HG03442 (cell line): ENCODE measurements around the gene FCMR.
"Not testable (repeated sequence)": the region's sequence is repeated elsewhere in the genome, so short reads cannot be mapped to it uniquely, and the experiment has no call there.

Experiments
- ATAC-seq: cut with Tn5 transposase; IDR thresholded peaks from one replicate; pipeline ENCODE4 v1.9.1; 2021; ENCODE audit warnings: mild to moderate bottlenecking, moderate library complexity; ENCODE audit not compliant: unreplicated experiment

The FCMR gene

DNA sequence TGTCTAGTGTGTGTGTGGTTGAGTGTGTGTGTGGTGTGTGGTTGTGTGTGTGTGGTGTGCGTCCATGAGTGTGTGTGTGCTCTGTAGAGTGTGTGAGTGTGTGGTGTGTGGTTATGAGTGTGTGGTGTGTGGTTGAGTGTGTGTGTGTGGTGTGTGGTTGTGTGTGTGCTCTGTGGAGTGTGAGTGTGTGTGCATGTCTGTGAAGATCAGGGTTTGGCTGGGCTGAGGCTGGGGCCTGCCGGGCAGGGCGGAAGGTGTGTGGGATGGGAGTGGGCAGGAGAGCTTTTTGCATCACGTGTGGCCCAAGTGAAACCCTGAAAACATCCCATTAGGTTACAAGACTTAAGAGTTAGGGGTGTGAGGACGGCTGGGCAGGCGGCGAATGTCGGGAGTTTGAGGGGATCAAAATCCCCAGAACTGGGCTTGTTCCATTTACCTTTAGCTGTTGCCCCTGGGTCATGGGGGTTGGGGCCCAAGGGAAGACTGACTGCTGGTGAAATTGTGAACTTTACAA lies 2.9 kb upstream of the FCMR start:
- peak; percentile 16 for ATAC-seq

DNA sequence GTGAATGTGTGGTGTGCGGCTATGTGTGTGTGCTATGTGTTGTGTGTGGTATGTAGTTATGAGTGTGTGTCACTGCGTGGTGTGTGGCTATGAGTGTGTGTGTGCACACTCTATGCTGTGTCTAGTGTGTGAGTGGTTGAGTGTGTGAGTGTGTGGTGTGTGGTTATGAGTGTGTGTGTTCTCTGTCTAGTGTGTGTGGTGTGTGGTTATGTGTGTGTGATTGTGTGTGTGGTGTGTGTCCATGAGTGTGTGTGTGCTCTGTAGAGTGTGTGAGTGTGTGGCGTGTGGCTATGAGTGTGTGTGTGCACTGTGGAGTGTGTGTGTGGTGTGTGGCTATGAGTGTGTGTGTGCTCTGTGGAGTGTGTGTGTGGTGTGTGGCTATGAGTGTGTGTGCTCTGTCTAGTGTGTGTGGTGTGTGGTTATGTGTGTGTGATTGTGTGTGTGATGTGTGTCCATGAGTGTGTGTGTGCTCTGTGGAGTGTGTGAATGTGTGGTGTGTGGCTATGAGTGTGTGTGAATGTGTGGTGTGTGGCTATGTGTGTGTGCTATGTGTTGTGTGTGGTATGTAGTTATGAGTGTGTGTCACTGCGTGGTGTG lies 2.3 kb upstream of the FCMR start:
- not testable (repeated sequence) for ATAC-seq

DNA sequence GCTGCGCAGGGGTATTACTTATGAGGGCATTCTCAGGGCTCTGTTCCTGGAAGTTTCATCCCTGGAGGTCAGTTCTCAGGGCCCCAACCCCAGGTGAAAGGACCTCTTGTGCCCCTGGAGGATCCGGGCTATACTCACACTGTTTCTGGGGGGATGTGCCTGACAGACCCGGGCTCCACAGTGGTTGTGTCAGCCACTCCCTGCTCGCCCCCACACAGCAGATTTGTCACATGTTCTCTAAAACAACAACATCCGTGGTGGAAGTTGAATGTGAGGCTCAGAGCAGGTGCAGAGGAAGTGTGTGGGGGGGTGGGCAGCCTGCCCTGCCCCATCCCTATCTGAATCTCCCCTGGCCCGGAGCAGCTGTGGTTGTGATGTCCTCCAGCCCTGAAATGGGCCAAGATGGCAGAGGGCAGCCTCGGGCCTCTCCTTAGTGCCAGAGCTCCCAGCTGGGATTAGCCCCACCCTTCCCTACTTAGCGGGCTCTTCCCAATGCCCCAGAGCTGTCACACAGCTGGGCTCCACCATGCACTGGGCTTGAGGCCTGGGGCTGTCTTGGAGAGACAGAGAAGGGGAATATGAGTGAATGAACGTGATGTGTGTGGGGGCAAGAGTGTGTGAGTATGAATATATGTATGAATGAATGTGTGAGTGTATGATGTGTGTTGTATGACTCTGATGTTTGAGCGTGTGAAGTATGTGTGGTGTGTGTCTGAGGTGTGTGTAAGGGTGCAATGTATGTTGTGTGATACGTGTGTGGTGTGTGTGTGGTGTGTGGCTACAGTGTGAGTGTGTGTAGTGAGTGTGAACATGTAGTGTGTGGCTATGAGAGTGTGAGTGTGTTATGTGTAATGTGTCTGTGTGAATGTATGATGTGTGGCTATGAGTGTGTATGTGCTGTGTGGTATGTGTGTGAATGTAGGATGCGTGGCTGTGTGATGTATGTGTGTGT lies 1.5 kb upstream of the FCMR start:
- peak; percentile 45 for ATAC-seq

DNA sequence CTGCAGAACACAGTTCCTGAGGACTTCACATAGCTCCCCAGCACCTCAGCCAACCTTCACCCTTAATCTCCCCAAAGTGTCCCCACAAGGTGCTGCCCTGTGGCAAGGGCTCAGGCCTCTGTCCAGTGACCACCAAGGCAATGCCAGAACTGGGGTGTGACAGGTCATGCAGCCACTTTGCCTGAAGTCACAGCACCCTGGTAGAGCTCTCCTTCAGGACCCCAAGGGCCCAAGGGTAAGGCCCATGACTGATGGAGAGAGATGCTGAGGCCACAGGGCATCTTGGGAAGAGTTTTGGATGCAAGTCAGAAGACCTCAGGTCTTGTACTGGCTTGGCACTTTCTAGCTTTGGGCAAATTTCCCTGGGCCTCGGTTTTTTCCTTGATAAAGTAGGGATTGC lies 783 bp upstream of the FCMR start:
- no peak for ATAC-seq

DNA sequence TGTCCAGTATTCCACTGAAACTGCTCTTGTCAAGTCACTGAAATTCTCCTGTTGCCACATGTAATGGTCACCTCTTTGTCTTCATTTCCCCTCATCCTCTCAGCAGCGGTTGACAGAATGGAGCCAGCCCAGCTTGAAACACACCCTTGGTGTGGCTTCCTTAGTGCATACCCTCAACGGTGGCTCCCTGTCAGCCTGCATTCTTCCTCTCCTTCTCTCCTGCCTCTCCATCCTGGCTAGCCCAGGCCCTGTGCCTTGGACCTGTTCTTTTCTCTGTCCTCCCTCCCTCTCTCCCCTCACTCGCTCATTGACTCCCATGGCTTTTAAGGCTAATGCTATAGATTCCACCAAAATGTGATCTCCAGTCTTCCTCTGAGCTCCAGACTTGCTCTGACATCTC lies 3.7 kb downstream of the FCMR start:
- ATAC-seq = no peak

DNA sequence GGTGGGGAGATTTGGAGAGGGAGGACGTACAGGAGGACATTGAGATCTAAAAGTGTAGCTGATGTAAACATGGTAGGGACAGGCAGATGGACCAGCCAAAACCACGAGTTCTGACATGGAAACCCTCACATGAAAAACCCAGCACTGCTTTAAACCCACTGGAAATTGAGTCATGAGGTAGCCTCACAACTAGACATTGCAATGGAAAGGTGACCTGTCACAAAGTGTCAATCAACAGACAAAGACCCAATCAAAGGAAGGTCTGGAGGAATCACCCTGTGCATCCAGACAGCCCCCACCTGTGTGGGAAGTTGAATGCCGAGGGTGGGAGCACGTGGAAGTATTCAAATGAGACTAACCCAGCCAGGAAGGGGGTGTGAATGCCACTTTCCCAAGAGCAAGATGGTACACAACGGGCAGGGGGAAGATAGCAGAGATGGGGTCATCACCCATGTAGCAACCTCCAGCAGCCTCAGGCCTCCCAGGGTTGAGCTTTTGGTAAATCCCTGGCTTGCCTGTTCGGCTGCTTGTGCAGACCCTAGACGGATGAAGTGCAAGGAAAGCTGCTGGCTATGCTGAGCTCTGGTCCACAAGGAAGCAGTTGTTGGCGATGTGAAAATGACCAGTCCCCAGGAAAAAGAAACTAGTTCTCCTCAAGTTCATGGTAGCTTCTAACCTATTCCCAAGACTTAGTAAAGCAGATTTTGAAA lies 5.6 kb downstream of the FCMR start:
- no peak for ATAC-seq

DNA sequence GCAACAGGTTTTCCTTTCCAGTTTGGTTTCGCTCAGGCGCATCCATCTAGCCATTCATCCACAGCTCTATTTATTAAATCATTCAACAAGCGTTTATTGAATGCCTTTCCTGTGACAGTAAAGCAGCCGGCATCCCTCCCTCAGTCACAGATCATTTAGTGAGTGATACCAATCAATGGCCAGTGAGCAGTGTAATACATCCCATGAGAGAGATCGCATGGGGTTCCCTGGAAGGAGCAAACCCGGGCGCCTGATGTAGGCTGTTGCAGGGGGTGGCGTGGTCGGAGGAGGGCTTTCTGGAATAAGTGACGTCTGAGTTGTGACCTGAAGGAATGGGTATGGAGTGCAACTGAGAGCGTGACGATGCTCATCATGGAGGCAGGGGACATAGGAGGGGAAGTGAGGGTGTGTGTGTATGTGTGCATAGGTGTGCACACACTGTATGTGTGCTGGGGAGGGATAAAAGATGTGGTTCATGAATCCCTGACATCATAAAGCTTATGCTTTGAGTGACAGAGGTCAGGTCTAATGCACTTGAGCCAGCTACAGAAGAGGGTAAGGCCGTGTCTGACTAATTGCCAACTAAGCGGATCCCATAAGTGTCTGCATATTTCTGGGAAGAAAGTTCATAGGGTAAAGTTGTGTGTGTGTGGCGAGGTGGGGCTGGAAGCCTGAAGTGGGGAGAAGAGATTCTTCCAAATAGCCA lies 6.6 kb downstream of the FCMR start:
- no peak for ATAC-seq

DNA sequence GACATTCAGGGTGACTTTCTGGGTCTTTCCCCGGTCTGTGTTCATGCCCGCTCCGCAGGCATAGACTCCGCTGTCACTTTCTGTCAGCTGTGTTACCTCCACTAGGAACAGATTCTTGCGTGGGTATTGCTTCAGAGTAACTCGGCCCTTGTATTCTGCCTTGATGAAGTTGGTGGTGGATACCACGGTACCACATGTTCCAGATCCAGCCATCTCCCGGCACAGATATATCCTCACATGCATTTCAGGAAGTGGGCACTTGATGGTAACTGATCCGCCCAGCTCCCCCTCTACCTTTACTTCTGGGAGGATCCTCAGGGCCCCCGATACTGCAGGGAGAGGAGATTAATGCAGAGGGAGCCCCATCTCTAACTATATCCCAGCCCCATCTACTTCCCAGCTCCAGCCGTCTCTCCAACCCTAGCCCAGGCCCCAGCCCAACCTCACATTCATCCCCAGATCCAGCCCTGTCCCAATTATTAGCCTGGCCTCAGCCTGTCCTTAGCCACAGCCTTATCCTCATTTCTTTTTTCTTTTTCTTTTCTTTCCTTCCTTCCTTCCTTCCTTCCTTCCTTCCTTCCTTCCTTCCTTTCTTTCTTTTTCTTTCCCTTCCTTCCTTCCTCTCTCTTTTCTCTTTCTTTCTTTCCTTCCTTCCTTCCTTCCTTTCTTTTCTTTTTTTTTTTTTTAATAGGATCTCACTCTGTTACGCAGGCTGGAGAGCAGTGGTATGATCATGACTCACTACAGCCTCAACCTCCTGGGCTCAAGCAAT lies 7.8 kb downstream of the FCMR start:
- ATAC-seq = no peak

DNA sequence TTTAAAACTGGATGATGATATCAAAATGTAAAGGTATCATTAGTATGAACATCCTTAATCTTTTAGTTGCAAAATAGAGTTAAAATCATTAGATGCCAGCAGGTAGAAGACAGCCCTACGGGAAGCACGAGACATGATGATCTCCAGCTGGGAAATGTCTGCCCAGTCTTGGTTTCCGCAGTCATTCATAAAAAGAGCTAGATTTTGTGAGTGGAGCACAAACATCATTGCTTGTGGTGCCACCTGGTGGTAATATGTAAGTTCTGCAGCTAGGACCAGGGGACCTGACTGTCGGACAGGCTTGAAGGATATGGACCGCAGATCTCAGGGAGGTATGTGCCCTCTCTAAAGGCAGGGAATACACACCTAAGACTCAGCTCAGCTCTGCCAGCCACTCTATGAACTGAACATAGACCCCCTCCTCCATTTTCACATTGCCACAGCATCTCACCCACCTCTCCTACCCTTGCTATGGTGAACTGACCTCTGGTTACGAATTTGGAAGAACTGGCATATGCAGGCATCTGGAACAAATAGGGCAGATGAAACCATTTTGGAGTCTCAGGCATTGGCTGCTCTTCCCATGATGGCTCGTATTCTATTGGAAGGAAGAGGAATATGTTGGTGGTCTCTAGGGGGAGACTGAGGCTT lies 9.2 kb downstream of the FCMR start:
- ATAC-seq = no peak

DNA sequence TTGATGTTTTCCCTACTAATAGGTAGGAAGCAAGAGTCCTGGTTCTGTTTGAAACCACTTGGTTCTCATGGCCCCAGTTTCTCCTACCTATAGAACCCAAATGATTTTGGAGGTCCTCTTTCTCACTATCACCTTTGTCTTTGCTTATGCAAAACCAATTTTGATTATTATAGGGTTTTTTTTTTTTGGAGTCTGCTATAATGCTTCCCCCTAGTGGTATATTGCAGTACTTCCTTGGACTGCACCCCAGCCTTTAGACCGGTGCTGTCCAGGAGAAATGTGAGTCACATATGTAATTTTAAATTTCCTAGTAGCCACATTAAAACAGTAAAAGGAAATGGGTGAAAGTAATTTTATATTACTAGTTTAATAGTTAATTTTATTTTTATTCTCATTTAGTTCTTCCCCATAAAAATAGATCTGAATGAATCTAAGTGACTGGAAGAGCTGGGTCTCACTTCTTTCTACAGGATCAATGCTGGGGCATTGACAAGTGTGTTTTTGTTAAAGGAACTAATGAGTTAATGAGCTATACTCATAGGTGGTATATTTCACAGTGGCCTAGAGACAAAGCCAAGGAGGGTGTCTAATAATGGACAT lies 10.6 kb downstream of the FCMR start:
- ATAC-seq = no peak

DNA sequence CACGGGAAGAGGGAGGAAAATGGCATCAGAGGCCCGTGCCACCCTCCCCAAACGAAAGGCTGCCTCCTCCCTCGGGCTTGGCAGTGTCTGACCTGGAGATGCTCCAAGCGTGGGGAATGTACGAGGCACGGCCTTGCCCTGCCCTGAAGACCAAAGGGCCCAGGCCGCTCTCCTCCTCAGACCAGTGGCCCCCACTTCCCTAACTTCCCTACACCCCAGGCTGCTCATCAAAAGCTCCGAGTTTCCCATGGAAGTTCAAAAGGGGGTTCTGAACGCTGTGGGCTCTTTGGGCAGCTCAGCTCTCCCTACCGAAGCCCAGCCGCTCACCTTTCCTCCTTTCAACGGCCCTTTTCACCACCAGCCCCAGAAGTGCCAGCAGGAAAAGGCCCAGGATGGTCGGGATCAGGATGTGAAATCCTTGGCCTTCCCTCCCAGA lies 11.8 kb downstream of the FCMR start:
- no peak for ATAC-seq

DNA sequence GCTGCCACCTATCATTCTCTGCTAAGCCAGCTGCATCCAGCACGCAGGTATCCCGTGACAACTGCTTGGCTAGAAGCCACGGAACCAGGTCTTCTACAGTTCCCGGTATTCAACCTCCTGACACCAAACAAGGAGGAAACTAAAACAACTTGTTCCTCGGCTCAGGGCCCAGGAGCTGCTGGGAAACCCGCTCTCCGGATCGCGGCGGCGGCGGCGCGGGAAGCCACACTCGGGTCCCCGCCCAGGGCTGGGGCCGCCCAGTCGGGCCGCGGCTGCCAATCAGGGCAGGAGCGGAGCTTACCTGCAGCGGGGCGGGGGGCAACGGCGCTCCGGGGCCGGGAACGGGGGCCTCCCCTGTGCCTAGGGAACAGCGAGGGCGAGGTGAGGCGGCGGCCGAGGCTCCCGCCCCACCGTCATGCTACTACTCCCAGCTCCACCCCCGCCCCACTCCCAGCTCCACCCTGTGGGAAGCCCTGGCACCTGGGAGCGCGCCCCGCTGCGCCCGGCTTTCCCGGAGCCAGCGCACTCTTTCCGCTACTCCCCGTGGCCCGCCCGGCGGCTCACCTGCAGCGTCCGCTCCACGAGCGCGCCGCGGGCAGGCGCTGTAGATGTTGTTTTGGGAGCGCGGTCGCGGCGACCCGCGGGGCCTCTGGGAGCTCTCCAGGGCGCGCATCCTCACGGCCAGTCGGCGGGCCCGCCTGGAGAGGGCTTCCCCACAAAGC lies 12.4 kb downstream of the FCMR start:
- no peak for ATAC-seq

DNA sequence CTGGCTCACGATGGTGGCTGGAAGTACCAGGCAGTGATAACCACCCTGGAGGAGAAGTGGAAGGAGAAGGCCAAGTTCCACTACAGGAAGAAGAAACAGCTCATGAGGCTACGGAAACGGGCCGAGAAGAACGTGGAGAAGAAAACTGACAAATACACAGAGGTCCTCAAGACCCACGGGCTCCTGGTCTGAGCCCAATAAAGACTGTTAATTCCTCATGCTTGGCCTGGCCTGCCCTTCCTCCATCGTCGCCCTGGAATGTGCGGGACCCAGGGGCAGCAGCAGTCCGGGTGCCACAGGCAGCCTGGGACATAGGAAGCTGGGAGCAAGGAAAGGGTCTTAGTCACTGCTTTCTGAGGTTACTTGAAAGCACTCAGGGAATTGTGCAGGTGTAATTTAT lies 13.7 kb downstream of the FCMR start:
- no peak for ATAC-seq

DNA sequence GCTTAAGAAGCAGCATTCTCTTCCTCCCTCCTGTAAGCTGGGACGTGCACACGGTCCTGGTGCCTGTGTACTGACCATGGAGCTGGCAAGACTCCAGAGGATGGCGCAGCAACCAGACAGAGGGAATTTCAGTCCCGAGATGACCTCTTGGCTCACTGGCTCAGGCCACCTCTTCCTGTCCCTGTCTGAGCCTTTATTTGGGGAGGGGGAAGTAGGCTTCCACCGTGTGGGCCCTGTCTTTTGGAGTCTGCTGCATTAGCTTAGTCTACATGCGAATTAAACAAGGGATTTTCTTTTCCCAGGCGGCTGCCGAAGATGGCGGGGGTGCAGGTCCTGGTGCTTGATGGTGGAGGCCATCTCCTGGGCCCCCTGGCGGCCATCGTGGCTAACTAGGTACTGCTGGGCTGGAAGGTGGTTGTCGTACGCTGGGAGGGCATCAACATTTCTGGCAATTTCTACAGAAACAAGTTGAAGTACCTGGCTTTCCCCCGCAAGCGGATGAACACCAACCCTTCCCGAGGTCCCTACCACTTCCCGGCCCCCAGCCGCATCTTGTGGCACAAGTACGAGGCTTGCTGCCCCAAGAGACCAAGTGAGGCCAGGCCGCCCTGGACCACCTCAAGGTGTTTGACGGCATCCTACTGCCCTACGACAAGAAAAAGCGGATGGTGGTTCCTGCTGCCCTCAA lies 14.3 kb downstream of the FCMR start:
- no peak for ATAC-seq

DNA sequence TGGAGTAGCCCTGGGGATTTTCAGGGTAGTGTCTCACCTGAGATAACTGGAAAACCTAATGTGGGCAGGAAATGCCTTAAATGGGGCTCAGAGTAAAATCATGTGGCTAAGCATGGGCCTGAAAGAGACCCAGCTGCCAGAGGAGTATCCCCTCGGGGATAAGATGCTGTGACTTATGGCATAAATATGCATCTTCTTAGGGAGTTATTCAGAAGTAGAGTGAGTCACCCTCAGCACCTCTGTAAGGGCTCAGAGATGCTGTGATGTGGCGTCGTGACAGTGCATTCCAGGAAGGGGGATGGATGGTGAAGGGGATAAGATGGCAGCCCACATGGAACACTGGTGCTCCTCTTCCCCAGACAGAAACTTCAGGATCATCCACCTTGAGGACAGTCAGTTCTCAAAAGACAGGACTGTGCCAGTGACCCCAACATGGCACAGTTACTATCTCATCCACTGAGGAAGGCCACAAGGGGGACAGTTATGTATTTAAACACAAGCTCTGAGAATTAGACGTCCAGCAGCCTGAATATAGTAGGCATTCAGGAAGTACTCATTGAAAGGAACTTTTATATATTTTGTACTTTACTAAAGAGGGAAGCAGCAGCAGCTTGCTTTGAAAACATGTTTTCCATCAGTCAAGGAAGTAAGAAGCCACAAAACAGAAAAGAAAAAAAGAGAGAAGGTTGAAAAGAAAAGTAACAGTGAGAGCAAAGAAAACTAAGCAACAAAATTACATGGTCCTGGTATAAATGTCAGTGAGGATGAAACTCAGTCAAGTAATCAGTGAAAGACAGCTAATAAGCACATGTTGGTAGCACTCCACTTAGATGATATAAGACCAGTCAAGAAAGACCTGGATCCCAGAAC lies 16.2 kb downstream of the FCMR start:
- ATAC-seq = peak; percentile 66

DNA sequence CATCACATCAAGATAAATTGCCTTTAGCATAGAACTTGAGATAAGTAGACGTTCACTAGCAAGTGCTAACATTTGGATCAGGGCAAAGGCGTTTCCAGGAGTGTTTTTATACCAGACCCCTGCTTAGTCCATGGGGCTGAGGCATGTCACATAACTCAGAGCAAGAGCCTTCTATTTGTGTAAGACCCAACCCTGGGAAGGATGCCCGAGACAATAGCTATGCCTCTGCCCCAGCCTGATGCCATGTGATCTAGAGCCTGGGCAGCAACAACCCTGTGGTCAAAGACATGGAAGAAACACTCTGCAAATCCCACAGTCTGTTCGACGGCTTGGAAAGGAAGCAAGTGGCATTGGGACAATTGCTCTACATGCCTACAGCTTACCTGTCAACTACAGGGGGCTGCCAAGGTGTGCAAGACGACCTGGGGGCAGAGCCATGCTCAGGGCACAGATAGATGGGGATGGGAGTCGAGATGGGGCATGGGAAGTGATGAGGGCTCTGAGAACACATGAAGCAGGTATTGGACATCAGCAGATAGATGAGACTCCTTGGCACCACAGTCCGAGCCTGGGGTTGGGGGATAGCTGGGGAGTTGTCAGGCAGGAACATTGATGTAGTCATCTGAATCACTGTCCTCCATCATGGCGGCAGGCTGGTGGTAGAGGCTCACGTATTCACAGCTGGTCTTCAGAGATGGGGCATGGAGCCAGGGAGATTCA lies 17.2 kb downstream of the FCMR start:
- ATAC-seq = no peak
